Pancreas (tissue), 10 donors: ENCODE measurements around the gene PDXK. TPM values are rescaled to one million over a fixed set of nuclear protein-coding genes. Genes with fewer than 3 reads are reported as not detected.
"Not testable (repeated sequence)": the region's sequence is repeated elsewhere in the genome, so short reads cannot be mapped to it uniquely, and the experiment has no call there.

ENCODE experiments used
- ATAC-seq, 4 donors: fragments of 200-7000 bp; cut with Tn5 transposase; one replicate each; pipeline versions ENCODE4 v1.8.0 to v1.9.1; 2020; ENCODE audit warnings: mild to moderate bottlenecking in 4 of 4, moderate library complexity in 4 of 4
- DNase-seq, 6 donors: peaks; one replicate each; pipeline ENCODE4 v3.0.0-alpha.2; 2020
- FAIRE-seq: peaks from 2 replicates; lab custom pipeline; 2012; peaks lifted over from hg19 to GRCh38; lab: Jason Lieb, UNC
- H3K27ac ChIP-seq, 4 donors: fragments of 200-600 bp; sonication (generic); 1 replicate in 3 of 4; 2 replicates in 1 of 4; pipeline versions ENCODE4 v1.5.0 to v1.8.0; 2020
- H3K27me3 ChIP-seq, 4 donors: fragments of 200-600 bp; one replicate each; pipeline ENCODE4 v1.8.0; 2021
- H3K36me3 ChIP-seq, 3 donors: fragments of 200-600 bp; sonication (generic) in 1 of 3; one replicate each; pipeline versions ENCODE4 v1.5.0 to v1.8.0; 2020 to 2021
- H3K4me1 ChIP-seq, 3 donors: fragments of 200-600 bp; one replicate each; pipeline ENCODE4 v1.8.0; 2021
- H3K4me3 ChIP-seq, 4 donors: fragments of 200-600 bp; sonication (generic) in 2 of 4; one replicate each; pipeline versions ENCODE4 v1.5.0 to v1.8.0; 2020 to 2021
- H3K9me3 ChIP-seq, 4 donors: fragments of 200-600 bp; one replicate each; pipeline ENCODE4 v1.8.0; 2021
- WGBS, 2 donors: extraction: QIAGEN DNeasy Blood & Tissue Kit; methylation state at CpG; one replicate each; pipeline ENCODE4 v1.1.7; 2013; 5-methylcytosine and 5-hydroxymethylcytosine counted together
- intact Hi-C, 3 donors: fragments of 100-400 bp; cut with DNase I; formaldehyde crosslinking; loops; one replicate each; pipeline versions ENCODE4 v1.11.1 to v1.14.2; 2022
- polyA plus RNA-seq, 2 donors: library from polyadenylated mRNA; stranded (reverse); fragments of 200-250 nt; gene quantifications; one replicate each; pipeline ENCODE4 v1.2.3, GENCODE V29; 2013
- total RNA-seq, 6 donors: library from RNA; stranded (reverse); fragmentation: NEBNext Ultra II Directional in 4 of 6; extraction: Animal tissue kit (Norgen Biotek cat#: 25700) in 4 of 6; gene quantifications; one replicate each; pipeline versions ENCODE4 v1.2.1 to v1.2.4, GENCODE V29; 2021 to 2023
- TF ChIP-seq, protein P1 (sequence below), 4 donors: fragments of 200-600 bp; sonication (generic) in 3 of 4; IDR thresholded peaks; one replicate each; pipeline versions ENCODE4 v1.5.0 to v1.8.0; 2021; ENCODE audit warnings: antibody characterized with exemption in 4 of 4
- donor health status: healthy with polysubstance abuse.
- donor health status: DM: no; HTN: no; CAD: no; lungs with moderate emphysema.
- donor health status: DM: no; HTN: no; CAD: no.
- donor health status: control.
- donor health status: control.
- donor health status: Bipolar disorder and iron deficiency.
- donor health status: DM: yes; HTN: yes; CAD: no.
- donor health status: DM: no; HTN: no; CAD: no.
- donor health status: DM: no; HTN: no; CAD: no.
- donor health status: DM: yes; HTN: yes; CAD: no.

PDXK gene
- total and polyA plus RNA-seq, 8 donors = 63.2 to 100 (median 65.9) TPM

DNA sequence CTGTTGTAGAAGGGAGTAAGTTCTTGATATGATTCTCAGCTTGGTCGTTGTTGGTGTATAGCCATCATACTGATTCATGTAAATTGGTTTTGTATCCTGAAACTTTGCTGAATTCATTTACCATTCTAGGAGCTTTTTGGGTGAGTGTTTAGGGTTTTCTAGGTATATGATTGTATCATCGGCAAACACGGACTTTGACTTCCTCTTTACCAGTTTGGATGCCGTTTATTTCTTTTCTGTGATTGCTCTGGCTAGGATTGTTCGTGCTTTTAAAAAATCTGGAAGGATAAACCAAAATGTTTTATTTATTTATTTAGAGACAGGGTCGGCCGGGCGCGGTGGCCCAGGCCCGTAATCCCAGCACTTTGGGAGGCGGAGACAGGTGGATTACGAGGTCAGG is 39.0 kb upstream of the PDXK start:
- H3K27me3 ChIP-seq = no peaks in the 10 kb centered on the region
- H3K4me1 ChIP-seq = no peaks in the 10 kb centered on the region
- DNase-seq = no peak
- no peak for FAIRE-seq
- TF ChIP-seq, protein P1, sequence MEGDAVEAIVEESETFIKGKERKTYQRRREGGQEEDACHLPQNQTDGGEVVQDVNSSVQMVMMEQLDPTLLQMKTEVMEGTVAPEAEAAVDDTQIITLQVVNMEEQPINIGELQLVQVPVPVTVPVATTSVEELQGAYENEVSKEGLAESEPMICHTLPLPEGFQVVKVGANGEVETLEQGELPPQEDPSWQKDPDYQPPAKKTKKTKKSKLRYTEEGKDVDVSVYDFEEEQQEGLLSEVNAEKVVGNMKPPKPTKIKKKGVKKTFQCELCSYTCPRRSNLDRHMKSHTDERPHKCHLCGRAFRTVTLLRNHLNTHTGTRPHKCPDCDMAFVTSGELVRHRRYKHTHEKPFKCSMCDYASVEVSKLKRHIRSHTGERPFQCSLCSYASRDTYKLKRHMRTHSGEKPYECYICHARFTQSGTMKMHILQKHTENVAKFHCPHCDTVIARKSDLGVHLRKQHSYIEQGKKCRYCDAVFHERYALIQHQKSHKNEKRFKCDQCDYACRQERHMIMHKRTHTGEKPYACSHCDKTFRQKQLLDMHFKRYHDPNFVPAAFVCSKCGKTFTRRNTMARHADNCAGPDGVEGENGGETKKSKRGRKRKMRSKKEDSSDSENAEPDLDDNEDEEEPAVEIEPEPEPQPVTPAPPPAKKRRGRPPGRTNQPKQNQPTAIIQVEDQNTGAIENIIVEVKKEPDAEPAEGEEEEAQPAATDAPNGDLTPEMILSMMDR (IDR thresholded peaks at IDR 0.05) = no peak
- intact Hi-C loops = no loop called here
- H3K4me3 ChIP-seq = no peak overlapping the region
- H3K27ac ChIP-seq = no peak overlapping the region
- WGBS, 2 donors = 92 to 95% methylated on average over 12 of the region's 12 CpGs
- ATAC-seq = no peak
- H3K9me3 ChIP-seq = no peaks in the 10 kb centered on the region
- H3K36me3 ChIP-seq = peaks cover 0 to 33% (median 4%) of the 10 kb centered on the region in 3 donors

DNA sequence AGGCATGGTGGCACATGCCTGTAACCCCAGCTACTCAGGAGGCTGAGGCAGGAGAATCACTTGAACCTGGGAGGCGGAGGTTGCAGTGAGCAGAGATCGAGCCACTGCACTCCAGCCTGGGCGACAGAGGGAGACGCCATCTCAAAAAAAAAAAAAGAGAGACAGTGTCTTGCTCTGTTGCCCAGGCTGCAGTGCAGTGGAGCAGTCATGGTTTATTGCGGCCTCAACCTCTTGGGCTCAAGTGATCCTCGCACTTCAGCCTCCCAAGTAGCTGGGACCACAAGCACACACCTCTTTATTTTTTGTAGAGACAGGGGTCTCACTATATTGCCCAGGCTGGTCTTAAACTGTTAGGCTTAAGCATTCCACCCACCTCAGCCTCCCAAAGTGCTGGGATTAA is 38.5 kb upstream of the PDXK start:
- H3K4me3 ChIP-seq, H3K27ac ChIP-seq, FAIRE-seq, intact Hi-C loops, H3K9me3 ChIP-seq, DNase-seq, H3K27me3 ChIP-seq, ATAC-seq, H3K4me1 ChIP-seq: not testable (repeated sequence)
- 80 to 82% methylated on average over 5 to 6 of the region's 6 CpGs for WGBS, 2 donors
- H3K36me3 ChIP-seq = peaks cover 0 to 38% (median 4%) of the 10 kb centered on the region in 3 donors

DNA sequence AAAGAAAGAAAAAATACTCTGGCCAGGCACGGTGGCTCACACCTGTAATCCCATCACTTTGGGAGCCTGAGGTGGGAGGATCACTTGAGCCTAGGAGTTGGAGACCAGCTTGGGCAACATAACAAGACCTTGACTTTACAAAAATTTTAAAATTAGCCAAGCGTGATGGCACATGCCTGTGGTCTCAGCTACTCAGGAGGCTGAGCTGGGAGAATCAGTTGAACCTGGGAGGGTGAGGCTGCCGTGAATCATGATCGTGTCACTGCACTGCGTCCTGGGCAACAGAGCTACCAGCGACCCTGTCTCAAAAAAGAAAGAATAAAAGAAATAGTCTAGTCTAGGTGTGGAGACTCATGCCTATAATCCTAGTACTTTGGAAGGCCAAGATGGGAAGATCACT is 37.3 kb upstream of the PDXK start:
- Histone ChIP-seq H3K4me3 (no peak overlapping the region), H3K27me3 (no peaks in the 10 kb centered on the region), H3K27ac (no peak overlapping the region), H3K9me3 (no peaks in the 10 kb centered on the region), H3K4me1 (no peaks in the 10 kb centered on the region), H3K36me3 (peaks cover 4 to 42% (median 9%) of the 10 kb centered on the region in 3 donors)
- FAIRE-seq (no peak), DNase-seq (no peak), ATAC-seq (no peak)
- TF ChIP-seq, protein P1 (IDR thresholded peaks at IDR 0.05) = no peak
- 95 to 99% methylated on average over 6 of the region's 6 CpGs for WGBS, 2 donors
- intact Hi-C loops = no loop called here

DNA sequence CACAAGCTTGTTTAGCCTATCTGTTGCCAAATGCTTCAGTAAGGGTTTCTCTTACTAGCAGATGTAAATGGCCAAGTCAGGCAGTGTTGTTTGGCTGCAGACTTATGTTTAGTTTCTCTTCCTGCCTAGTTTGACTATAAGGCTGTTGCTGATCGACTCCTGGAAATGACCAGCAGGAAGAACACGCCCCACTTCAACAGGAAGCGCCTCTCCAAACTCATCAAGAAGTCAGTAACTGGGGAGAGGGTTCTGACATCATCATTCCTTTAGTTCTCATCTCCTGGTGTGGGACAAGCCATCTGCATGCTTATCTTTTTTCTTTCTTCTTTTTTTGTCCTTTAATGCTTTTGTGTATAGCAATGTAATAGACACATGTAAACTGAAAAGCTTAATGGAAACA is 34.5 kb upstream of the PDXK start:
- Histone ChIP-seq H3K27ac (no peak overlapping the region), H3K4me1 (no peaks in the 10 kb centered on the region), H3K27me3 (no peaks in the 10 kb centered on the region), H3K36me3 (peaks cover 7 to 52% (median 25%) of the 10 kb centered on the region in 3 donors), H3K4me3 (no peak overlapping the region), H3K9me3 (no peaks in the 10 kb centered on the region)
- no peak for DNase-seq
- 77 to 95% methylated on average over 3 of the region's 3 CpGs for WGBS, 2 donors
- intact Hi-C loops = no loop called here
- TF ChIP-seq, protein P1 (IDR thresholded peaks at IDR 0.05) = no peak
- no peak for FAIRE-seq
- ATAC-seq = peak in 1 of 4 donors; percentile 20

DNA sequence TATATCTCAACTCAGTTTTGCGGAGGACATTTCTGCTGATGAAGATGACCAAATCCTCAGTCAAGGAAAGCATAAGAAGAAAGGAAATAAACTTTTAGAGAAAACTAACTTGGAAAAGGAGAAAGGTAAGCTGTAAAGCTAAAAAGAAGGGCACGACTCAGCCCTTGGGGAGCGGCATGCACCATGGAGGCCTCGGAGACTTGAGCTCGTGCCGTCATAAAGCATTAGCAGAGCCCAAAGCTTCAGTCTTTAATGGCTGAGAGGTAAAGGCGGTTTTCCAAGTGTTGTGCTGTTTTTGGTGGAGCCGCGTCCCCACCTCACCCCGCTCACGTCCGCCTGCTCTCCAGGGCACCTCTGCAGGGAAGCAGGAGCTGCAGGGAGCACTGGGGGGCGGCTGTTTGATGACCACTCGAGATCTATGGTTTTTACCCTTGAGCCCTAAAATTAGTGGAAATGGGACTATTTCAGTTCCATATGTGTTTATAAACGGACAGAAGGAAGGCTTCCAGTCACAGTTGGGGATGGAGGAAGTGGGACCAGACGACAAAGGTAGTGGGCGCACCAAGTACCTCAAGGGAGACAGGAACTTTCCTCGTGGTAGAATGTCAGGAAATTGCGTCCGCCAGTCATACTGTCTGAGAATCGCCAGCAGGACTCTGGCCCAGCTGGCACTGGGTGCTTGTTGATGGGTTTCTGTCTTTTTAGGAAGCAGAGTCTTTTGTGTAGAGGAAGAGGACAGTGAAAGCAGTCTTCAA is 31.9 kb upstream of the PDXK start:
- no peak for ATAC-seq
- Histone ChIP-seq H3K4me1 (no peaks in the 10 kb centered on the region), H3K4me3 (no peak overlapping the region), H3K9me3 (no peaks in the 10 kb centered on the region), H3K27me3 (no peaks in the 10 kb centered on the region), H3K36me3 (peaks cover 7 to 67% (median 34%) of the 10 kb centered on the region in 3 donors), H3K27ac (no peak overlapping the region)
- peak in 1 of 6 donors; percentile 22 for DNase-seq
- FAIRE-seq = no peak
- intact Hi-C loops = no loop called here
- TF ChIP-seq, protein P1 (IDR thresholded peaks at IDR 0.05) = no peak
- 89 to 91% methylated on average over 21 of the region's 21 CpGs for WGBS, 2 donors
